GM21619 (cell line): ENCODE results near the gene SPIRE1.
A peak's percentile ranks its signal among the peaks of the same experiment; 100 is the strongest.
"Not testable (repeated sequence)": the region's sequence is repeated elsewhere in the genome, so short reads cannot be mapped to it uniquely, and the experiment has no call there.

Experiments used
- ATAC-seq: cut with Tn5 transposase; IDR thresholded peaks from one replicate; pipeline ENCODE4 v1.9.1; 2021; ENCODE audit not compliant: unreplicated experiment

SPIRE1 gene

GRCh38 chr18:12423393-12423792, 234.5 kb downstream of the SPIRE1 start:
- ATAC-seq: no peak

GRCh38 chr18:12422936-12423335, 235.0 kb downstream of the SPIRE1 start:
- no peak for ATAC-seq

- ATAC-seq: no peak
Observed at GRCh38 chr18:12421732-12422131, 236.2 kb downstream of the SPIRE1 start.

- no peak for ATAC-seq
Observed at GRCh38 chr18:12420821-12421421, 237.0 kb downstream of the SPIRE1 start.

- no peak for ATAC-seq
Observed at GRCh38 chr18:12417687-12418086, 240.2 kb downstream of the SPIRE1 start.

GRCh38 chr18:12416098-12416729, 241.7 kb downstream of the SPIRE1 start:
- no peak for ATAC-seq

GRCh38 chr18:12411456-12411855, 246.5 kb downstream of the SPIRE1 start:
- no peak for ATAC-seq

- not testable (repeated sequence) for ATAC-seq
Observed at GRCh38 chr18:12410747-12411146, 247.2 kb downstream of the SPIRE1 start.

- ATAC-seq: no peak
Observed at GRCh38 chr18:12410081-12410481, 247.8 kb downstream of the SPIRE1 start.

- ATAC-seq: no peak
Observed at GRCh38 chr18:12409469-12409868, 248.4 kb downstream of the SPIRE1 start.

- peak; percentile 12 for ATAC-seq
Observed at GRCh38 chr18:12408247-12408869, 249.5 kb downstream of the SPIRE1 start.

GRCh38 chr18:12406371-12407111, 251.4 kb downstream of the SPIRE1 start:
- ATAC-seq: no peak

- ATAC-seq: no peak
Observed at GRCh38 chr18:12405066-12405465, 252.8 kb downstream of the SPIRE1 start.

- ATAC-seq: no peak
Observed at GRCh38 chr18:12403601-12404506, 254.1 kb downstream of the SPIRE1 start.

GRCh38 chr18:12401881-12402280, 256.0 kb downstream of the SPIRE1 start:
- ATAC-seq: no peak

GRCh38 chr18:12399231-12399630, 258.7 kb downstream of the SPIRE1 start:
- ATAC-seq: no peak

- no peak for ATAC-seq
Observed at GRCh38 chr18:12398625-12399024, 259.3 kb downstream of the SPIRE1 start.

- no peak for ATAC-seq
Observed at GRCh38 chr18:12397793-12398192, 260.1 kb downstream of the SPIRE1 start.

- ATAC-seq: no peak
Observed at GRCh38 chr18:12397254-12397653, 260.7 kb downstream of the SPIRE1 start.
